Stimulated activated CD4-positive, alpha-beta T cell treated with anti-CD3 and anti-CD28 coated beads, Interleukin-1b, Interleukin-23, amount 100 ng/mL, for 24 hours (primary cell): Measurements from ENCODE around the gene FRMD1.

Experiments
- DNase-seq, 4 experiments: peaks; one replicate each; pipeline ENCODE4 v3.0.0-alpha.2; 2020; ENCODE audit warnings: low read depth in 4 of 4, low spot score in 1 of 4

The FRMD1 gene

GRCh38 chr6:168095716-168096250 lies 16.8 kb upstream of the FRMD1 start:
- DNase-seq: no peak

DNA sequence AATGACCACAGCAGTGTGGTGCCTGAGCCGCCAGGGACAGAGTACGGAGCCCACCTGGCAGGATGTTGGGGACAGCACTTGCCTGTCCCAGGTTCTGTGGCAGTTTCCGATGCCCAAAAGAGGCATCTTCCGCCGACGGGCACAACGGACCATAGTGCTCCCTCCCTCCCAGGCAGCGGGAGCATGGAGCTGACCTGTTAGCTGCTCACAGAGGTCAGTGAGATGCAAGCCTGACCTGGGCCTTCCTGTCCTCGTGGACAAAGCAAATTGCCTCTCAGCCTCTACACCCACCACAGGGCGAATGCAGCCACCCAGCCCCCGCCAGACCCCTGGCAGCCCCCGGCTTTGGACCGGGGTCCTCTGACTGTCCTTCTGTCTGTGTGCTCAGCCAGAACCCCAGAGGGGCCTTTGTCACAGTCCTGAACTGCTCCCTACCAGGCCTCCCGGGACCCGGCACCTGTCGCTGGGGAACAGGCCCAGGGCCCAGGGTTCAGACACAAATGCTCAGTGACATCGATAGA lies 16.2 kb upstream of the FRMD1 start:
- DNase-seq: no peak

DNA sequence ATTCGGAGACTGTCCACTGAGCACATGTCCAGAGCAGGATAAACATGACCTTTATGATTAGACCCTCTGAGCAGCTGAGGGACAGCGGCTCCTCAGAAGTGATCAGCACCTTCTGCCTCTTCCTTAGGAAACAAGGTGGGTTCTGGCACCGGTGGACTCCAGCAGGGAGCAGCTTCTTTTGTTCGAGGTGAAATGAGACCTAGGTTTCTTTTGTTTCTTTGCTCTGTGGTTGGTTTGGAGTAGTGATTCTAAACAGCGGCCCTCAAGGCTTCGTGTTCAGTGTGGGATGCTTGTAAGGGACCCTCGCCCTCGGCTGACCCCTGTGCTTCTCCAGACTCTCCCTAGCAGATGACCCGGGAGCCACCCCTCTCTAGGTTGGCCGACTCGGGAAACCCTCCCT lies 14.6 kb upstream of the FRMD1 start:
- DNase-seq: no peak

DNA sequence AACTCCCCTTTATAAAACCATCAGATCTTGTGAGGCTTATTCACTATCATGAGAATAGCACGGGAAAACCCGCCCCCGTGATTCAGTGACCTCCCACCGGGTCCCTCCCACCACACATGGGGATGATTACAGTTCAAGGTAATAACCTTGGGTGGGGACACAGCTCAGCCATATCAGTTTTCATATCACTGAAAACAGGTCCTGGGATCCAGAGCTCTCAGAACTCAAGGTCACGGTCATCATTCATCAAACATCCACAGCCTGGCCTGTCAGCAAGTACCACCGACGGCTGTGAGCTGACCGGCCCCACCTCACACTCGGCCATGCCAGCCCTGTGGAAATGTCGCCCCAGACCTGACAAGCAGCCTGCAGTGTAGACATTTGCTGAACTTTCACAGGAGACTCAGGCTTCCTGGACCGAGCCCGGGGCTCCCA lies 14.1 kb upstream of the FRMD1 start:
- DNase-seq: no peak

- DNase-seq: no peak
These were observed 13.5 kb upstream of the FRMD1 start for GRCh38 chr6:168092541-168092940.

DNA sequence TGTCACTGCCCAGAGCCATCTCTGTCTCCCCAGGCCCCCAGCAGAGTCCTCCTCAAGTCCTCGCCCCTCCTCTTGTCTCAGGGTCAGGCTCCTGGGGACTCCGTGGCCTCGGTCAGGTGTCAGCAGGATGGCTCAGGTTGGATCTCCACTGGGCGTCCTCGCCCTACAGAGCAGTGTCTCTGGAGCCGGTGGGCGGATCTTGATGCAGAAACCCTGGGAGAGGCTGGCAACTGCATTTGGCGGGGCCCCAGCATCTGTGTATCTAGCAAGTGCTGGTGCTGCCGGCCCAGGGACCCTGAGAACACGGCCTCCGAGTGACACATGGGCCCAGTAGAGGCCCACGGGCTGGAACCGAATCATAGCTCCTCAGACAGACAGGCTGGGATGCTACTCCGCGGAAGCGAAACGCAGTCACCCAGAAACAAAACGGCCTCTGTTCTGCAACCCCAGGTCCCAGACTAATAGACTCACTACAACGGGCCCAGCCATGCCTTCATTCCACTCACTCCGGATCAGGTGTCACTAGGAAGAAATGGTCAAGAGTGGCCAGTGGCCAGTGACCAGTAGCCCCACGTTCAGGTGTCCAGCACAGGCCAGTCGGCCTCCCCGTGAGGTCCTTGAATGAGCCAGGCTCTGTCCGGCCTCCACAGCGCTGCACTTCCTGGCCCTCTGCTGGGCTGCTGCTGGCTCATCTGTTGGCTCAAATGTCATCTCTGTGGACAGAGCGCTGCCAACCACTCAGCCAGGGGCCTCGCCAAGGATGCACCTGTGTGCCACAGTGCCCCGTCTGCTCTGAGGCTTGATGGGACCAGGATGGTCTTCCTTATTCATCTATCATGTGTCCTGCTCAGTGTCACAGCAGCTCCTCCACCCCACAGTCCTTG lies 12.6 kb upstream of the FRMD1 start:
- no peak for DNase-seq

DNA sequence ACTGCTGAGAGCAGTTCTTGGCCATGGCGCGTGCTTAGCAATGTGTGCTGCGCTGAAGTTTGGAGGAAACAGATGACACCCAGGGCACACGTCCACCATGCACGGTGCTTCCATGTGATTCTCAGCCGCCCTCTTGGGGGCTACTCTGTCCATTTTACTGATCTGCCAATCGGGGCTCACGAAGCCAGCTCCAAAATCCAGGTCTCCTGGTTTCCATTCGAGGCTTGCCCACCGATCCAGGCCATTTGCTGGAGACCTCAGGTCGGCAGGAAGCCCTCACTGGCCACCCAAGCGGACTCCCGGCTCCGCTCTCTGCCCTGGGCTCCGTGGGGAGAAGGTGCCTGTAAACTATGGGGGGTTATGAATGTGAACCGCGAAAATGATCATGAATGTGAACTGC lies 11.7 kb upstream of the FRMD1 start:
- no peak for DNase-seq

DNA sequence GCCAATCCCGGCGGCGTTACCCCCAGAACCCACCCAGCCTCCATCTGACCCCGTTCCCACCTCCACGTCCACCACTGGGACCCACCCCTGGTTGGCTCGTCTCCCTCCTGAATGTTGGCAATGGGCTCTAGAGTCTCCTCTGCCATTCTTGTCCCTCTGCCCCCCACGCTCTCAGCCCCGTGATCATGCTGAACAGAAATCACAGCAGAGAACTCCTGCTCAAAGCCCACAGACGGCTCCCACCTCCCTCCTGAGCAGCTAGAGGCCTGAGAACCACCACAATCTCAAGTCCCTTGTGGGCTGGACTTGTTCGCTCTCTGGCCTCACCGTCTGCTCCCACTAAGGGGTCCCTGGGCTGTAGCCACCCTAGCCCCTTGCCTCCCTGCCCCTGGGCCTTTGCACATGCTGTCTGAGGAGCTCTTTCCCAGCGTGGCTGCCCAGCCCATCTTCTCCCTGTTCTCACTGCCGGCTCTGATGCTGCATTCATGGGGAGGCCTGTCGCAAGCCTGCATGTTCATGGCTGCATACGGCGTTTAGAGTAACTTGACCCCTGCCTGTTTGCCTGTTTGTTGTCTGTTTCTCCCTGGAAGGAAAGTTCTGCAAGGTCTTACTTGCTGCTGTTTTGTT lies 11.2 kb upstream of the FRMD1 start:
- DNase-seq: no peak

GRCh38 chr6:168089186-168090063 lies 10.4 kb upstream of the FRMD1 start:
- no peak for DNase-seq

- DNase-seq: no peak
These were observed 9.4 kb upstream of the FRMD1 start for GRCh38 chr6:168088161-168089053.

DNA sequence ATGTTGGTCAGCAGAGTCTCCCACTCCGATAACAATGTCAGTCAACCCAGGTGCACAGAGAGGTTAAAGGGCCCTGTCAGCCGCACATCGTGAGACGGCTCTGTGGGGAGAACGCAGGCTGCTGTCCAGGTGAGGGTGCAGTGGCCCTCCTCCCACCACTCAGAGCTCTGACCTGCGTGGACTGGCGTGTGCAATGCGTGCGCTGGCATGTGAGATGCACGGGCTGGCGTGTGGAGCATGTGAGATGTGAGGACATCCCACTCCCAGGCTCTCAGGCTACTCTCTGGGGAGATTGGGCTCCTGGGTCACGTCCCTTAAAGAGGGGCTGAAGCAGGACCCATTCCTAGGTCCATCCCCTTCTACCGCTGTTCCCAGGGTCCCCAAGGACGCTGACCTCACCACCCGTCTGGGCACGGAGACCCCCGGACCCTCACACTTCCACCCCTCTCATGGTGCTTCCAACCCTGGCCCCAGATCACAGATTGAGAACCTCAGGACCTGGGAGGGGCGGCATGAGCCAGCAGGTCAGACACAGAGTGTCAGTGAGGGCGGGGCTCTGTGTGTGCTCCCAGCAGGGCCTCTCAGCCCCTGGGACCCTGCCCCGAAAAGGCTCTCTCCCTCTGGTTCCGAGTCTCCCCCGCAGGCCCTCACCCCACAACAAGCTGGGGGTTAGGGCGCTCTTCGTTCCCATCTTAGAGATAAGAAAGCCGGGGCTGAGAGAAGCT lies 8.6 kb upstream of the FRMD1 start:
- no peak for DNase-seq

GRCh38 chr6:168086616-168087015 lies 7.6 kb upstream of the FRMD1 start:
- DNase-seq: no peak

DNA sequence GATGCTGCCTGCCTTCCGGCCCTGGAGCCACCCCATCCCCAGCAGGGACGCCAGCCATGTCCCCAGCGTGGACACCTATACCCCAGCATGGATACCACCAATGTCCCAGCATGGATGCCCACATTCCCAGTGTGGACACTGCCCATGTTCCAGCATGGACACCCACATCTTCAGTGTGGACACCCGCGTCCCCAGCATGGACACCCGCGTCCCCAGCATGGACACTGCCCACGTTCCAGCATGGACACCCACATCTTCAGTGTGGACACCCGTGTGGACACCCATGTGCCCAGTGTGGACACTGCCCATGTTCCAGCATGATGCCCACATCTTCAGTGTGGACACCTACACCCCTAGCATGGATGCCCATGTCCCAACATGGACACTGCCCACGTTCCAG lies 7.1 kb upstream of the FRMD1 start:
- DNase-seq: no peak

GRCh38 chr6:168084465-168085160 lies 5.6 kb upstream of the FRMD1 start:
- DNase-seq: no peak

DNA sequence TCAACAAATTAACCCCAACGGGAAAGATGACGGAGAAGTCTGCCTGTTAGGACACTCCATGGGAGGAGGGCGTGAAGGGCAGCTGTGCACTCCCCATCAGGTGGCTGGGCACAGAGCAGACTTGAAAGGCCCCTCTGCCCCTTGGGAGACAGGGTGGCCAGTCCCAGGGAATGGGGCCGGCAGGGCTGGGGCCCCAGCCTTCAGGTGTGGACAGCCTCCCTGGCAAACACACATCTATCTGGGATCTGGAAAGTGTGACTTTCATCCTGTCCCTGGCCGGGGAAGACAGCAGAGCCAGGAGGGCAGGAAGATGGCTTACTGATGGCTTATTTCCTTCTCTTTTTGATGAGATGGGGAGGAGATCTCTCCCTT lies 4.5 kb upstream of the FRMD1 start:
- DNase-seq: no peak

- no peak for DNase-seq
These were observed 4.0 kb upstream of the FRMD1 start for GRCh38 chr6:168082860-168083513.

GRCh38 chr6:168081858-168082546 lies 3.0 kb upstream of the FRMD1 start:
- no peak for DNase-seq
